Activated naive CD4-positive, alpha-beta T cell treated with anti-CD3 and anti-CD28 coated beads, Interleukin-2, amount 50 U/mL, for 24 hours (primary cell): ENCODE measurements around the gene DHRS7C.

Experiments used
- H3K27ac Mint-ChIP-seq: one replicate; pipeline ENCODE4 v1.8.0; 2021; ENCODE audit warnings: mild to moderate bottlenecking, mixed read lengths
- H3K27me3 Mint-ChIP-seq: one replicate; pipeline ENCODE4 v1.8.0; 2021; ENCODE audit warnings: mixed read lengths
- H3K36me3 Mint-ChIP-seq: one replicate; pipeline ENCODE4 v1.8.0; 2021; ENCODE audit warnings: mixed read lengths
- H3K4me1 Mint-ChIP-seq: one replicate; pipeline ENCODE4 v1.8.0; 2021; ENCODE audit warnings: mixed read lengths
- H3K4me3 Mint-ChIP-seq: one replicate; pipeline ENCODE4 v1.8.0; 2021; ENCODE audit warnings: mild to moderate bottlenecking, mixed read lengths
- H3K9me3 Mint-ChIP-seq: one replicate; pipeline ENCODE4 v1.8.0; 2021; ENCODE audit warnings: mixed read lengths

DHRS7C gene

GRCh38 chr17:9816472-9816871 is 25.1 kb upstream of the DHRS7C start:
- Mint-ChIP-seq H3K4me3 (no peak overlapping the region), H3K27me3 (no peaks in the 10 kb centered on the region), H3K27ac (no peak overlapping the region), H3K36me3 (no peaks in the 10 kb centered on the region), H3K9me3 (no peaks in the 10 kb centered on the region), H3K4me1 (no peaks in the 10 kb centered on the region)

GRCh38 chr17:9814337-9814945 is 23.0 kb upstream of the DHRS7C start:
- H3K36me3 Mint-ChIP-seq, result no peaks in the 10 kb centered on the region
- H3K27ac Mint-ChIP-seq, result no peak overlapping the region
- no peaks in the 10 kb centered on the region for H3K9me3 Mint-ChIP-seq
- H3K4me1 Mint-ChIP-seq, result no peaks in the 10 kb centered on the region
- H3K27me3 Mint-ChIP-seq, result no peaks in the 10 kb centered on the region
- no peak overlapping the region for H3K4me3 Mint-ChIP-seq

- Mint-ChIP-seq H3K9me3 (no peaks in the 10 kb centered on the region), H3K4me3 (no peak overlapping the region), H3K36me3 (no peaks in the 10 kb centered on the region), H3K27me3 (no peaks in the 10 kb centered on the region), H3K27ac (no peak overlapping the region), H3K4me1 (no peaks in the 10 kb centered on the region)
Observed at GRCh38 chr17:9813166-9813565, 21.8 kb upstream of the DHRS7C start.

- Mint-ChIP-seq H3K4me1 (no peaks in the 10 kb centered on the region), H3K27me3 (no peaks in the 10 kb centered on the region), H3K27ac (no peak overlapping the region), H3K36me3 (no peaks in the 10 kb centered on the region), H3K4me3 (no peak overlapping the region), H3K9me3 (no peaks in the 10 kb centered on the region)
Observed at GRCh38 chr17:9811537-9811936, 20.1 kb upstream of the DHRS7C start.

- Mint-ChIP-seq H3K4me1 (no peaks in the 10 kb centered on the region), H3K4me3 (no peak overlapping the region), H3K27ac (no peak overlapping the region), H3K36me3 (no peaks in the 10 kb centered on the region), H3K27me3 (peaks cover 2% of the 10 kb centered on the region), H3K9me3 (no peaks in the 10 kb centered on the region)
Observed at GRCh38 chr17:9811086-9811485, 19.7 kb upstream of the DHRS7C start.

GRCh38 chr17:9810100-9810949 is 18.9 kb upstream of the DHRS7C start:
- Mint-ChIP-seq H3K27ac (no peak overlapping the region), H3K9me3 (no peaks in the 10 kb centered on the region), H3K27me3 (peaks cover 4% of the 10 kb centered on the region), H3K4me1 (no peaks in the 10 kb centered on the region), H3K36me3 (no peaks in the 10 kb centered on the region), H3K4me3 (no peak overlapping the region)

GRCh38 chr17:9809409-9809808 is 18.0 kb upstream of the DHRS7C start:
- H3K4me3 Mint-ChIP-seq, result no peak overlapping the region
- no peaks in the 10 kb centered on the region for H3K36me3 Mint-ChIP-seq
- H3K27ac Mint-ChIP-seq, result no peak overlapping the region
- H3K27me3 Mint-ChIP-seq, result peaks cover 5% of the 10 kb centered on the region
- no peaks in the 10 kb centered on the region for H3K4me1 Mint-ChIP-seq
- peaks cover 9% of the 10 kb centered on the region for H3K9me3 Mint-ChIP-seq

- Mint-ChIP-seq H3K27me3 (peaks cover 10% of the 10 kb centered on the region), H3K27ac (no peak overlapping the region), H3K4me1 (no peaks in the 10 kb centered on the region), H3K4me3 (no peak overlapping the region), H3K9me3 (peaks cover 9% of the 10 kb centered on the region), H3K36me3 (no peaks in the 10 kb centered on the region)
Observed at GRCh38 chr17:9806699-9807098, 15.3 kb upstream of the DHRS7C start.

GRCh38 chr17:9805769-9806168 is 14.4 kb upstream of the DHRS7C start:
- H3K27me3 Mint-ChIP-seq, result peaks cover 10% of the 10 kb centered on the region
- H3K27ac Mint-ChIP-seq, result no peak overlapping the region
- no peaks in the 10 kb centered on the region for H3K36me3 Mint-ChIP-seq
- no peaks in the 10 kb centered on the region for H3K4me1 Mint-ChIP-seq
- H3K4me3 Mint-ChIP-seq, result no peak overlapping the region
- H3K9me3 Mint-ChIP-seq, result peaks cover 9% of the 10 kb centered on the region

GRCh38 chr17:9802697-9803096 is 11.3 kb upstream of the DHRS7C start:
- no peak overlapping the region for H3K27ac Mint-ChIP-seq
- H3K4me3 Mint-ChIP-seq, result no peak overlapping the region
- H3K9me3 Mint-ChIP-seq, result peaks cover 9% of the 10 kb centered on the region
- peaks cover 17% of the 10 kb centered on the region for H3K27me3 Mint-ChIP-seq
- no peaks in the 10 kb centered on the region for H3K36me3 Mint-ChIP-seq
- no peaks in the 10 kb centered on the region for H3K4me1 Mint-ChIP-seq

- Mint-ChIP-seq H3K36me3 (no peaks in the 10 kb centered on the region), H3K4me1 (no peaks in the 10 kb centered on the region), H3K27ac (no peak overlapping the region), H3K27me3 (peaks cover 17% of the 10 kb centered on the region), H3K9me3 (peaks cover 9% of the 10 kb centered on the region), H3K4me3 (no peak overlapping the region)
Observed at GRCh38 chr17:9802294-9802693, 10.9 kb upstream of the DHRS7C start.

GRCh38 chr17:9801505-9801904 is 10.1 kb upstream of the DHRS7C start:
- Mint-ChIP-seq H3K4me3 (no peak overlapping the region), H3K4me1 (no peaks in the 10 kb centered on the region), H3K27me3 (peaks cover 19% of the 10 kb centered on the region), H3K36me3 (no peaks in the 10 kb centered on the region), H3K9me3 (peaks cover 9% of the 10 kb centered on the region), H3K27ac (no peak overlapping the region)

- Mint-ChIP-seq H3K4me3 (no peak overlapping the region), H3K4me1 (no peaks in the 10 kb centered on the region), H3K27ac (no peak overlapping the region), H3K27me3 (peaks cover 15% of the 10 kb centered on the region), H3K9me3 (no peaks in the 10 kb centered on the region), H3K36me3 (no peaks in the 10 kb centered on the region)
Observed at GRCh38 chr17:9798724-9799123, 7.3 kb upstream of the DHRS7C start.

GRCh38 chr17:9798008-9798407 is 6.6 kb upstream of the DHRS7C start:
- H3K4me1 Mint-ChIP-seq, result no peaks in the 10 kb centered on the region
- H3K27ac Mint-ChIP-seq, result no peak overlapping the region
- H3K4me3 Mint-ChIP-seq, result no peak overlapping the region
- H3K36me3 Mint-ChIP-seq, result no peaks in the 10 kb centered on the region
- H3K9me3 Mint-ChIP-seq, result no peaks in the 10 kb centered on the region
- peaks cover 15% of the 10 kb centered on the region for H3K27me3 Mint-ChIP-seq

- peaks cover 6% of the 10 kb centered on the region for H3K27me3 Mint-ChIP-seq
- no peaks in the 10 kb centered on the region for H3K36me3 Mint-ChIP-seq
- no peaks in the 10 kb centered on the region for H3K9me3 Mint-ChIP-seq
- no peak overlapping the region for H3K27ac Mint-ChIP-seq
- H3K4me1 Mint-ChIP-seq, result no peaks in the 10 kb centered on the region
- no peak overlapping the region for H3K4me3 Mint-ChIP-seq
Observed at GRCh38 chr17:9792181-9792840, 919 bp upstream of the DHRS7C start.

GRCh38 chr17:9790316-9790715 is 1.1 kb downstream of the DHRS7C start:
- H3K36me3 Mint-ChIP-seq, result no peaks in the 10 kb centered on the region
- H3K9me3 Mint-ChIP-seq, result no peaks in the 10 kb centered on the region
- H3K27ac Mint-ChIP-seq, result no peak overlapping the region
- no peaks in the 10 kb centered on the region for H3K27me3 Mint-ChIP-seq
- no peak overlapping the region for H3K4me3 Mint-ChIP-seq
- H3K4me1 Mint-ChIP-seq, result no peaks in the 10 kb centered on the region
